Activated CD4-positive, alpha-beta T cell treated with anti-CD3 and anti-CD28 coated beads, Interleukin-2, amount 50 U/mL, for 48 hours (primary cell): ENCODE measurements around the gene ETNK2.

Experiments
- DNase-seq, 2 experiments: peaks; one replicate each; pipeline ENCODE4 v3.0.0-alpha.2; 2020

Gene ETNK2

GRCh38 chr1:204174958-204175357 is 23.1 kb upstream of the ETNK2 start:
- no peak for DNase-seq

- DNase-seq = no peak
Measured at GRCh38 chr1:204172404-204173029, 20.7 kb upstream of the ETNK2 start.

DNA sequence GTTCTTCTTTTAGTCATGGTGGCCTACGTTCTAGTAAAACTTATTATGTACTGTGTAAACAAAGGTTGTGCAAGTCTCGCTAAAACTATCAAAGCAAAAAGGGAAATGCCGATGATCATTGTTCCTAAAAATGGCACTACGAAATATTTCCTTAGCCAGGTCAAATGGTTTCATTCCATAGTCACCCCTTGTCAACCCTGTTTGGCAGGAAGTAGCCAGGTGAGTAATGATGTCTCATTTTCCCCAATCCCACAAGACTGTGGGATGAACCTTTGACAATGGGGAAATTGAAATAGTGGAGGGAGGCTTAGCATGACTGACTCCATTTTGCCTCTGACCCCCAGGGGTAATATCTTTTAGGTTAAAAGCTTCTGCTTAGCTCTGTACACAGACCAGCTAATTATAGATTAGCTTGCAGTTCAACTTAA is 19.9 kb upstream of the ETNK2 start:
- DNase-seq = no peak

- no peak for DNase-seq
Measured at GRCh38 chr1:204170494-204171155, 18.8 kb upstream of the ETNK2 start.

DNA sequence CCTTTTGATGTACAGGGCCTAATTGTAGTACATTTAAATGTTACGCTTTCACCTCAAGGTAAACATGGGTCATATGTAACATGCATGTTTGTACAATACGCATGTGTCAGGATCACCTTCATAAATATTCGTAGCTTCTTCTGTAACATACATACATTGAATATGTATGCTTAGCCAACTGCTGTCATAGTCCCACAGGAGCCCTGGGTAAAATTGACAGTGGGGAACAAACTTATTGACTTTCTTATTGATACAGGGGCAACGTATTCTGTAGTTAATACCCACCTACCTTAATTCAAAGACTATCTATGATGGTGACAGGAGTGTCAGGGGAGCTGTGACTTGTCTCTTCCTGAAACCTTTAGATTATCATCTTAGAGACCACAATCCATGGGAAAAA is 18.0 kb upstream of the ETNK2 start:
- DNase-seq = no peak

DNA sequence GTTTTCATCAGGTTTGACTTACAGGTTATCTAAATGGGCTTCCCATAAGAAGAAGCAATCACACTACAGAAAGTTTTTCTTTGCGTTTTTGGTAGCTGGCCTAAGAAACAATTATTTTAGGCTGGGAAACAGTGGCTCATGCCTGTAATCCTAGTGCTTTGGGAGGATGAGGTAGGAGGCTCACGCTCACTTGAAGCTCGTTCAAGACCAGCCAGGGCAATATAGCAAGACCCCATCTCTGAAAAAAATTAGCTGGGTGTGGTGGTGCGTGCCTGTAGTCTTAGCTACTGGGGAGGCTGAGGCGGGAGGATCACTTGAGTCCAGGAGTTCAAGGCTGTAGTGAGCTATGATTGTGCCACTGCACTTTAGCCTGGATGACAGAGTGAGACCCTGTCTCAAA is 15.9 kb upstream of the ETNK2 start:
- no peak for DNase-seq

DNA sequence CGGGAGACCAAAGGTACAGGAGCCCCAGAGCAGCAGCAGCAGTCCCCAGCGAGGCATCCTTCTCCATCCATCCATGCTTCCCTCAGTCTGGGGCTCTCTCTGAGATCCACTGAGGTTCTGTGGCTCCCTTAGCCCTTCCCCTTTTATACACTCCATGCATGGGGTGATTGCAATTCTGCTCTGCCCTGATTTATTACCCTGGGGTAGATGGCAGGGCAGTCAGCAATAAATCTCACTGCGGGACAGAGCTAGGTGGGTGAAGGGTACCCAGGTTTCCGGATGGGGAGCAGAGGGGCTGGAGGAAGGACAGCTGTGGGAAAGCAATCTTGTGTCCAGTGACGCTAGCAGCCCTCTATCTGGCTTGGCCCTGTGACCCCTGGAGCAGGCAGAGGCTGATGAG is 14.4 kb upstream of the ETNK2 start, which contains the start of gene REN:
Gene REN (minus strand): TSS at position 119 of the 400 bp plus-strand sequence. CDS start 44 bp downstream, at position 75.
- DNase-seq = no peak

DNA sequence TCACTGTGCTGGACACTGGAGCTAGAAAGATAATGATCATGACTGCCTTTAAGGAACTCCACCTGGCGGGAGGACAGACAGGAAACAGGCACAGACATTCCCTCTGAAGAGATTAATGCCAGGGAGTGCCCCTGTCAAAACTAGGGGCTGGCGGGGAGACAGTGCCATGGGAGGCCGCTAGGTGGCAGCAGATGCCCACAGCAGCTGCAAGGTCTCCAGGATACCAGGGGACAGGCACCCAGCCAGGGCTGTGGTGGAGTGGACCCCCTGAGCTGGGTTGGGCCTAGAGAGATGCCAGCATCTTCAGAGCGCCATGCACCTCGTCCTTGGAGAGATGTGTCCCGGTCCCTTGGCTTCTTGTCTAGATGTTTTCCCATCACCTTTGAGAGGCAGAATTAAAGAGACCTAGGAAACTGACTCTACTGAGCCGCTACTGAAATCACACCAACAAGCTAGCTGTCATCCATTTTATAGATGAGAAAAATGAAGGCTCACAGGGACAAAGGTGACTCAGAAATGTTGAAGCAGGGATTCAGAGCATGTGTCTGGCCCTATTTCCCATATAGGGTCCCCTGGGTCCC is 10.7 kb upstream of the ETNK2 start:
- DNase-seq = peak; percentile 84 to 86

DNA sequence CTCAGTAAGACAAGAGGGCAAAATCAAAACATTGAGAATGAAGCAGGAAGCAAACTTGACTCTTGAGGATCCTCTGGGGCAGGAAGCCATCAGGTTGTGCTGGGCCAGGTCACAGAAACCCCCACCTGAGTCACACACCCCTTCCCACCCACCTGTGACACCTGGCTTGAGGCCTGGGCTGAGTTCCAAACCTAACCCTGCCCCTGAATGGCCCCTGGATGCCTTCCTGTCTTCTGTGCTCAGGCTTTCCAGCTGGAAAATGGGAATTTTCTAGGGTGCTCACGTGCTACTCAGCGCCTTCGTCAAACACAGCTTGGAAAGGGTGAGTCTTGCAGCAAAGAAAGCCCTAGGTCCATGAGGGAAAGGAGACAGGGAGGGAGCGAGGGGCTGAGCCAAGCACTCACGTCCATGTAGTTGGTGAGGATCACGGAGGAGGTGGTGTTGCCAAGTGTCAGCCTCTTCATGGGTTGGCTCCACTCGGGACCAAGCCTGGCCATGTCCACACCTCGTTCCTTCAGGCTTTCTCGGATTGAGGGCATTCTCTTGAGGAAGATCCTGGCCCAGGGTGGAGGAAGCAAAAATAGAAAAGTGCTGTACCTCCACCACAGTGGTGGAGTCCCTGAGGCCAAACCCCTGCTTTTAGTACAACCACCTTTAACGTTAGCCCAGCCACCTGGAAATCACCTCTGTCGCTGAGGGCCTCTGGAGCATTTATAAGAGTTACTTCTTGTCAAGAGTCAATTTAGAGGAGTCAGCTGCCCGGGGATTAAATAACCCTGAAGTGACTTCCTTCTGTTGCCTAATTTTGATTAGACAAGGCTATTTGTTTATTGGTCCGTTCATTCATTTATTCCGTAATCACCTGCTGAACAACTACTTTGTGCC is 10.0 kb upstream of the ETNK2 start:
- no peak for DNase-seq

DNA sequence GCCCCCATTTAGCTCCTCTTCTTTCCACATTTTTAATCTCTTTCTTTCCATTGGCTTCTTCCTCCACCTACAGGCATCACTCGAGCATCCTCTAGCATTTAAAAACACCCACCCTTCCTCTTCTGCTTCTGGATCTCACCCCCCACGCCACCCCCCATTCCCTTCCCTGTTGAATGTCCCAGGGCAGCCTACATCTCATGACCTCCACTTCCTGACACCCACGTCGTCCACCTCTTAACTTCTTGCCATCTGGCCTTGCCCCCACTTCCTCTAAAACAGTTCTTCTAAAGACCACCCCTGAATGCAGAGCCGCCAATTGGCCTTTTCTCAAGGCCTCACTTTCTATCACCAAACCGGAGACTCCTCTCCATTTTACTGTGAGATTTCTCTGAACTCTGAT is 6.1 kb upstream of the ETNK2 start:
- no peak for DNase-seq

GRCh38 chr1:204155881-204156280 is 4.0 kb upstream of the ETNK2 start:
- no peak for DNase-seq

GRCh38 chr1:204154568-204155255 is 2.9 kb upstream of the ETNK2 start:
- no peak for DNase-seq

DNA sequence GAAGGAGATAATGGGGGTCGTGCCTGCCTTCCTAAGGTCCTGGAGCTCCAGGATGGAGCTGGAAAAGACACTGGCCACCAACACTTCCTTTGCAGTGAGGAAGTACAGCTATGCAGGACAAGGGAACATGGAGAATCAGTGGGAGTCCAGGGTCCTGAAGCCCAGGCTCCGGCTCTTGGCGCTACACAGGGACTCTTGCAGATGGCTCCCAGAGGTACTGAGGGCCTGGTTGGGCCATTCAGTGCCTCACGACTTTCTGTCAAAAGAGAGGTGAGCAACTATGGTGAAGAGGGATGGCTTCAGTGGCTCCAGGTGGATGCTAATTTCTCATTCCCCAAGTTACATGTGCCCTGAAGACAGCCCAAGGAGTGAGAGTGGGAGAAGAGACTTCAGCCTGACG is 1.8 kb upstream of the ETNK2 start:
- DNase-seq = no peak

- no peak for DNase-seq
Measured at GRCh38 chr1:204152310-204153044, 633 bp upstream of the ETNK2 start.

DNA sequence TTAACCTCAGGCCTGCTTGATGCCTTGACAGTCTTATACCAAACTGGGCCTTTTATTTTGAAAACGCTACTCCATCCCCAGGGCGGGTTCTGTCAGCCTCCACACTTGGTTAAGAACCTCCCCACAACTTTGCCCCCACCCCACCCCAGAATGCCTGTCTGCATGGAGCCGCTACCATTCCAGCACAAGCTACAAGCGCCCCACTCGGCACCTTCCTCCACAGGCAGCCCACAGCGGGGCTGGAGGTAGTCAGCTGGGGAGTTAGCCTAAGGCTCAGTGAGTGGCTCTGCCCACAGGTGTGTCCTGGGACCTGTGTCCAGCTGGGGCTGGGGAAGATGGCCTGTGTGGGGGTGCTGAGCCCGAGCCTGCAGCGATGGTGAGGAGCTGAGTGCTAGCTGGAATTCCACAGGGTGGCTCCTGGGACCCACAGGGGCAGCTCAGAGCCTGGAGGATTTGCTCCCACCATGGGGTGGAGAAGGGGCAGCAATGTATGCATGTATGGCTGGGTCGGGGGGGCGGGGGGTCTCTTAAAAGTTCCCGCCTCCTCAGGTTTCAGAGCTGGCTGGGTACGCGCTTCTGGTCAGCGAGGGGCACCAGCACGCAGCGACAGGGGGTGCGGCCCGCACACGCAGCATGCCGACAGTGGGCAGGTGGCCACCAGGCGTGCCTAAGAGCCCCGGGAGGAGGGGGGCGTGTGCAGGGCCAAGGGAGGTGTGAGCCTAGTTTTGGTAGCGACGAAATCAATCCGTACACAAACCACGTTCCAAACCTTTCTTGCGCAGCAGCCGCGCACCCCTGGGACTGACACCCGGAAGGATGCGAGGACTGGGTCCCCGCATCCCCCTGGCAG is 917 bp downstream of the ETNK2 start:
- DNase-seq = no peak

DNA sequence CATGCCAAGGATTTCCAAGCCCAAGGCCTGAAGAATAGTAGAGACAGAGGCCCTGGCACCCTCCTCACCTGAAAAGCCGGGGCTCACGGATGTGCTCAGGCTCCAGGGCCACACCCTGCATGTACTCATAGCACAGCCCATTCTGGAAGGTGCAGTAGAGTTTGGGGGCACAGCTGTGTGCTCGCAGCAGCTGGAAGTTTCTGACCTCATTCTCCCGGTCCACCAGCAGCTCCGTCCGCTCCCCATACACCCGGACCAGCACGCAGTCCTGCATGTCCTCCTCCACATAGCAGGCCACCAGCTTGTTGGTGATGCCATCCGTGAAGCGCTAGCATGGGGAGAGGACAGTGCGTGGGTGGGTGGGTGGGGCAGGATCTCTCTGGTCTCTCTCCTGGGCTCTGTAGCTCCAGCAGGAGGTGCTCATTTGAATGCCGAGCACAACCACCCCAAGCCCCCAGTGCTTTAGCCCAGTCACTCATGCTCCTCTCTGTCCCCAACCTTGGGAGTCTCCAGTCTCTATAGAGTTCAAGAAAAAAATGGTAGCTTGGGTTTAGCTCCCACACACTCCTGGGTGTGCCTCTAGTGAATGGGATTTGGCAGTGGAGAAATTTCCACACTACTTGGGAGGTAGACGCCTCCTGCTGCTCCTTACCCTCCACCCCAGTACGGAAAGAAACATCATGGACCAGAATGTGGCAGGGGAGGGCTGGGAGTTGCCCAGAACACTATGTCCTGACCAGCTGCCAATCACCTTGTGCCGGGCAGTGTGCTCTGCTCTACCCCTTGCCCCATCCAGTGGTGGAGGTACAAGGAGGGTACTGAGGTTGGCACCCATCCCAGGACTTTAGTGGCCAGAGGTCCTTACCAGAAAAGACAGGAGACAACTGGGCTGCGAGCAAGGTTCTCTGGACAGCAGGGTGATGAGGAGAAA is 1.9 kb downstream of the ETNK2 start:
- no peak for DNase-seq

DNA sequence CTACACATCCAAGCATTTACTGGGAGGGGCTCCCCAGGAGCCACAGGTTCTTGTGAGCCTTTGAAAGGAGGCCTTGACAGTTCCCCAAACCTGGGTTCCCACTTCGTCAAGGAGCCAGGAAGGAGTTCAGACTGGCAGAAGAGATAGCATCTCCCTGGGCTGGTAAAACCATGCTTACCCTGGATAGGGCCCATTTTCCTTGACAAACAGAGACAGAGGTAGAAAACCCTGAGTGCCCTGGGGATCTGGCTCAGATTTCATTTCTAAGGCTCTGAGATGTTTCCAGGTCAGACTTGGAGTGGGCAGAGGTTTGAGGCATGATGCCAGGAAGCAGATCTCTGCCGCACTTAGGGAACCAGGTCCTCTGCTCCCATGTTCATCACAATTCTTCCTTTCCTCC is 2.7 kb downstream of the ETNK2 start:
- no peak for DNase-seq

DNA sequence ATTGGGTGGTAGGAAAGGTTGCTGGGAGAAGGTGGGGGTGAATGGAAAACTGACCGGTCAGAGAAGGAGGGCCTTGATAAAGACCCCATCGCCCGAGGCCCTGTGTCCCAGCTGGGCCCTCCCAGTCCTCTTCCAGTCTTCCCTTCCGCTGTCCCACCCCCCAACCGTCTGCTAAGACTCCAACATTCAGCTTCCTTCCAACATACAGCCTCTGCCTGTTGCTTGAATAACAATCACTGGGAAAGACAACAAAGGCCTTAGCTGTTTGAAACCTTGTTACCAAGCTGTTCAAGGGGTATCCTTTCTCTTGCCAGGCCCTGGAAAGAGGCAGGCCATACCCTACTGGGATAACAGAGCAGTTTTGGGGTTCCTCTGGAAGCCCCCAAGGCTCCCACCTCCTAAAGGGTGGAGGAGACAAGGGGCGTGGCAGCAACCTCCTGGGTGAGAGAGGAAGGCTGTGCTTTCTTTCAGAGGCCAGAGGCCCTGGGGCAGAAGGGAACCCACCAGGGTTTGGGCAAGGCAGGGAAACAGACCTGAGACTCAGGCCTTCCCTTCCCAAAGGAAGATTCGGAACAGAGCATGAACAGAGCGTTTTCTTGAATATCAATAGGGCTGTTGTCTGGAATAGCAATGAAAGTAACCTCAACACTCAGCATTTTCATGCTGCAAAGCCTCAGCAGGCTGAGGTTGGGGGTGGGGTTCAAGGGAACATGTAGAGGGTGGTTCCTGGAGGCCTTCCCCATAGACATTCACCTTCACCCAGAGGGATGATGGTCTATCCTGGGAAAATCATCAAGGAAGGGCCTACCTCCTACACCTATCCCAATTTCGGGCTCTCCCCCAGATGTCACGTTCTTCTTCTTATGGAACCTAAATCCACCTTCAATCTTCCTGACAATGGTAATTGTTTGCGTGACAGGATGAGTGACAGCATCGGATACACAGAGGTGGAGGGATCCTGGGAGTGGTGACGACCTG is 4.1 kb downstream of the ETNK2 start:
- DNase-seq = no peak

GRCh38 chr1:204146965-204147364 is 4.9 kb downstream of the ETNK2 start:
- DNase-seq = no peak
